ENCODE results near the gene AMH.

The AMH gene

DNA sequence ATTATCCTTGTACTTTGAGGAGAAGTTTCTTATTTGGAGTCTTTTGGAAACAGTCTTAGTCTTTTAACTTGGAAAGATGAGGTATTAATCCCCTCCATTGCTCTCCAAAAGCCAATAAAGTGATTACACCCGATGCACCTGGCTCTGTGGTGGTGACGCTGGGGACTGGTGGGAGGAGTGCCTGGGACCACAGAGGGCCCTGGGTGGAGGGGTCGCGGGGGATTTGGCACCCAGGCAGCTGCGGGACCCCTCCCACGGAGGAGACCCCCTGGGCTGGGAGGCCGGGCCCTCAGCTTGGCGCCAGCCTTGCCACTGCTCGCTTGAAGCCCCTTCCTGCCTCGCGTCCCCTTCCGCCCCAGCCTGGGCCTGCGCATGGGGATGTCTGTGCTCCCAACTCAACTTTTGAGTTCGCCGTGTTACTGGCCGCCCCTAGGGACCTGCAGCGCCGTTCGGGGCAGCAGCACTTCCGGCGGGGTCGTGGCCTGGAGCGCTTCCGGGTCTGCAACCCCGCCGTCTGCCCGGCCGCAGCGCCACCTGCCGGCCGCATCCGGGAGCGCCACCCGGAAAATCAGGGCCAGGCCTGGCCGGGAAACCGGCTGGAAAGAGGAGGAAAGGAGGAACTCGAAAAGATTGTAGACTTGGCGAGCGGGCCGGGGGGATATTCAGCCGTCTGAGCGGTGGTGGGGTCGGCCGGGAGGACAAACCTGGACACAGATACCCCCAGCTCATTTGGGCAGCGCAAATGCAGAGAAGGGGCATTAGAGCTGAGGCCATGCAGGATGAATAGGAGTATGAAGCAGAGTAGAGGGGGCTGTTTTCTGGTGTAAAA is 24.4 kb downstream of the AMH start (continued):
- TF ChIP-seq, protein P1, sequence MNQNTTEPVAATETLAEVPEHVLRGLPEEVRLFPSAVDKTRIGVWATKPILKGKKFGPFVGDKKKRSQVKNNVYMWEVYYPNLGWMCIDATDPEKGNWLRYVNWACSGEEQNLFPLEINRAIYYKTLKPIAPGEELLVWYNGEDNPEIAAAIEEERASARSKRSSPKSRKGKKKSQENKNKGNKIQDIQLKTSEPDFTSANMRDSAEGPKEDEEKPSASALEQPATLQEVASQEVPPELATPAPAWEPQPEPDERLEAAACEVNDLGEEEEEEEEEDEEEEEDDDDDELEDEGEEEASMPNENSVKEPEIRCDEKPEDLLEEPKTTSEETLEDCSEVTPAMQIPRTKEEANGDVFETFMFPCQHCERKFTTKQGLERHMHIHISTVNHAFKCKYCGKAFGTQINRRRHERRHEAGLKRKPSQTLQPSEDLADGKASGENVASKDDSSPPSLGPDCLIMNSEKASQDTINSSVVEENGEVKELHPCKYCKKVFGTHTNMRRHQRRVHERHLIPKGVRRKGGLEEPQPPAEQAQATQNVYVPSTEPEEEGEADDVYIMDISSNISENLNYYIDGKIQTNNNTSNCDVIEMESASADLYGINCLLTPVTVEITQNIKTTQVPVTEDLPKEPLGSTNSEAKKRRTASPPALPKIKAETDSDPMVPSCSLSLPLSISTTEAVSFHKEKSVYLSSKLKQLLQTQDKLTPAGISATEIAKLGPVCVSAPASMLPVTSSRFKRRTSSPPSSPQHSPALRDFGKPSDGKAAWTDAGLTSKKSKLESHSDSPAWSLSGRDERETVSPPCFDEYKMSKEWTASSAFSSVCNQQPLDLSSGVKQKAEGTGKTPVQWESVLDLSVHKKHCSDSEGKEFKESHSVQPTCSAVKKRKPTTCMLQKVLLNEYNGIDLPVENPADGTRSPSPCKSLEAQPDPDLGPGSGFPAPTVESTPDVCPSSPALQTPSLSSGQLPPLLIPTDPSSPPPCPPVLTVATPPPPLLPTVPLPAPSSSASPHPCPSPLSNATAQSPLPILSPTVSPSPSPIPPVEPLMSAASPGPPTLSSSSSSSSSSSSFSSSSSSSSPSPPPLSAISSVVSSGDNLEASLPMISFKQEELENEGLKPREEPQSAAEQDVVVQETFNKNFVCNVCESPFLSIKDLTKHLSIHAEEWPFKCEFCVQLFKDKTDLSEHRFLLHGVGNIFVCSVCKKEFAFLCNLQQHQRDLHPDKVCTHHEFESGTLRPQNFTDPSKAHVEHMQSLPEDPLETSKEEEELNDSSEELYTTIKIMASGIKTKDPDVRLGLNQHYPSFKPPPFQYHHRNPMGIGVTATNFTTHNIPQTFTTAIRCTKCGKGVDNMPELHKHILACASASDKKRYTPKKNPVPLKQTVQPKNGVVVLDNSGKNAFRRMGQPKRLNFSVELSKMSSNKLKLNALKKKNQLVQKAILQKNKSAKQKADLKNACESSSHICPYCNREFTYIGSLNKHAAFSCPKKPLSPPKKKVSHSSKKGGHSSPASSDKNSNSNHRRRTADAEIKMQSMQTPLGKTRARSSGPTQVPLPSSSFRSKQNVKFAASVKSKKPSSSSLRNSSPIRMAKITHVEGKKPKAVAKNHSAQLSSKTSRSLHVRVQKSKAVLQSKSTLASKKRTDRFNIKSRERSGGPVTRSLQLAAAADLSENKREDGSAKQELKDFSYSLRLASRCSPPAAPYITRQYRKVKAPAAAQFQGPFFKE (tag by site-specific recombination; IDR thresholded peaks at IDR 0.05; ENCODE audit: borderline replicate concordance), result no peak
- TF ChIP-seq ZNF76 (tag by site-specific recombination; IDR thresholded peaks at IDR 0.05; ENCODE audit: borderline replicate concordance, low read depth), result peak; percentile 85
- peak; percentile 62; the same call in 1 of the 2 replicates for TF ChIP-seq IKZF3 (tag by site-specific recombination; IDR thresholded peaks at IDR 0.05)
- TF ChIP-seq ZNF335 (tag by site-specific recombination; conservative IDR thresholded peaks at IDR 0.05), result peak; percentile 83
- TF ChIP-seq ZNF221 (tag by site-specific recombination; IDR thresholded peaks at IDR 0.05; ENCODE audit: borderline replicate concordance), result no peak
- TF ChIP-seq ZNF132 (tag by site-specific recombination; IDR thresholded peaks at IDR 0.05; ENCODE audit: borderline replicate concordance), result no peak
- no peak for TF ChIP-seq ZNF677 (tag by site-specific recombination; IDR thresholded peaks at IDR 0.05)
- TF ChIP-seq, protein P2, sequence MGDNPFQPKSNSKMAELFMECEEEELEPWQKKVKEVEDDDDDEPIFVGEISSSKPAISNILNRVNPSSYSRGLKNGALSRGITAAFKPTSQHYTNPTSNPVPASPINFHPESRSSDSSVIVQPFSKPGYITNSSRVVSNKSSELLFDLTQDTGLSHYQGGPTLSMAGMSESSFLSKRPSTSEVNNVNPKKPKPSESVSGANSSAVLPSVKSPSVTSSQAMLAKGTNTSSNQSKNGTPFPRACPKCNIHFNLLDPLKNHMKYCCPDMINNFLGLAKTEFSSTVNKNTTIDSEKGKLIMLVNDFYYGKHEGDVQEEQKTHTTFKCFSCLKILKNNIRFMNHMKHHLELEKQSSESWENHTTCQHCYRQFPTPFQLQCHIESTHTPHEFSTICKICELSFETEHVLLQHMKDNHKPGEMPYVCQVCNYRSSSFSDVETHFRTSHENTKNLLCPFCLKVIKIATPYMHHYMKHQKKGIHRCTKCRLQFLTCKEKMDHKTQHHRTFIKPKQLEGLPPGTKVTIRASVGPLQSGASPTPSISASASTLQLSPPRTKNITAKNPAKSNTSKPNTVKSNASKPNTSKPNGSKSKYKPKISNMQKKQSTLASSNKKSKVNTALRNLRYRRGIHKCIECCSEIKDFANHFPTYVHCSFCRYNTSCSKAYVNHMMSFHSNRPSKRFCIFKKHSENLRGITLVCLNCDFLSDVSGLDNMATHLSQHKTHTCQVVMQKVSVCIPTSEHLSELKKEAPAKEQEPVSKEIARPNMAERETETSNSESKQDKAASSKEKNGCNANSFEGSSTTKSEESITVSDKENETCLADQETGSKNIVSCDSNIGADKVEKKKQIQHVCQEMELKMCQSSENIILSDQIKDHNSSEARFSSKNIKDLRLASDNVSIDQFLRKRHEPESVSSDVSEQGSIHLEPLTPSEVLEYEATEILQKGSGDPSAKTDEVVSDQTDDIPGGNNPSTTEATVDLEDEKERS (tag by site-specific recombination; IDR thresholded peaks at IDR 0.05), result no peak
- TF ChIP-seq ZBTB8A (tag by site-specific recombination; IDR thresholded peaks at IDR 0.05), result no peak
- peak; percentile 60; the same call in 1 of the 2 replicates for TF ChIP-seq ZNF394 (tag by site-specific recombination; IDR thresholded peaks at IDR 0.05; ENCODE audit: borderline replicate concordance)
- TF ChIP-seq ZNF266 (tag by site-specific recombination; IDR thresholded peaks at IDR 0.05; ENCODE audit: low read depth), result no peak
- TF ChIP-seq ZNF624 (tag by site-specific recombination; IDR thresholded peaks at IDR 0.05), result no peak
- no peak for TF ChIP-seq SALL2 (tag by site-specific recombination; IDR thresholded peaks at IDR 0.05; ENCODE audit: borderline replicate concordance)
- TF ChIP-seq, protein P3, sequence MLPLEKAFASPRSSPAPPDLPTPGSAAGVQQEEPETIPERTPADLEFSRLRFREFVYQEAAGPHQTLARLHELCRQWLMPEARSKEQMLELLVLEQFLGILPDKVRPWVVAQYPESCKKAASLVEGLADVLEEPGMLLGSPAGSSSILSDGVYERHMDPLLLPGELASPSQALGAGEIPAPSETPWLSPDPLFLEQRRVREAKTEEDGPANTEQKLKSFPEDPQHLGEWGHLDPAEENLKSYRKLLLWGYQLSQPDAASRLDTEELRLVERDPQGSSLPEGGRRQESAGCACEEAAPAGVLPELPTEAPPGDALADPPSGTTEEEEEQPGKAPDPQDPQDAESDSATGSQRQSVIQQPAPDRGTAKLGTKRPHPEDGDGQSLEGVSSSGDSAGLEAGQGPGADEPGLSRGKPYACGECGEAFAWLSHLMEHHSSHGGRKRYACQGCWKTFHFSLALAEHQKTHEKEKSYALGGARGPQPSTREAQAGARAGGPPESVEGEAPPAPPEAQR (tag by site-specific recombination; IDR thresholded peaks at IDR 0.05), result no peak
- peak; percentile 30; the same call in 1 of the 2 replicates for TF ChIP-seq ZNF341 (tag by site-specific recombination; IDR thresholded peaks at IDR 0.05; ENCODE audit: low read depth)
- TF ChIP-seq, protein P4, sequence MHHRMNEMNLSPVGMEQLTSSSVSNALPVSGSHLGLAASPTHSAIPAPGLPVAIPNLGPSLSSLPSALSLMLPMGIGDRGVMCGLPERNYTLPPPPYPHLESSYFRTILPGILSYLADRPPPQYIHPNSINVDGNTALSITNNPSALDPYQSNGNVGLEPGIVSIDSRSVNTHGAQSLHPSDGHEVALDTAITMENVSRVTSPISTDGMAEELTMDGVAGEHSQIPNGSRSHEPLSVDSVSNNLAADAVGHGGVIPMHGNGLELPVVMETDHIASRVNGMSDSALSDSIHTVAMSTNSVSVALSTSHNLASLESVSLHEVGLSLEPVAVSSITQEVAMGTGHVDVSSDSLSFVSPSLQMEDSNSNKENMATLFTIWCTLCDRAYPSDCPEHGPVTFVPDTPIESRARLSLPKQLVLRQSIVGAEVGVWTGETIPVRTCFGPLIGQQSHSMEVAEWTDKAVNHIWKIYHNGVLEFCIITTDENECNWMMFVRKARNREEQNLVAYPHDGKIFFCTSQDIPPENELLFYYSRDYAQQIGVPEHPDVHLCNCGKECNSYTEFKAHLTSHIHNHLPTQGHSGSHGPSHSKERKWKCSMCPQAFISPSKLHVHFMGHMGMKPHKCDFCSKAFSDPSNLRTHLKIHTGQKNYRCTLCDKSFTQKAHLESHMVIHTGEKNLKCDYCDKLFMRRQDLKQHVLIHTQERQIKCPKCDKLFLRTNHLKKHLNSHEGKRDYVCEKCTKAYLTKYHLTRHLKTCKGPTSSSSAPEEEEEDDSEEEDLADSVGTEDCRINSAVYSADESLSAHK (tag by site-specific recombination; IDR thresholded peaks at IDR 0.05), result no peak
- no peak; the same call in 1 of the 2 replicates for TF ChIP-seq REPIN1 (tag by site-specific recombination; IDR thresholded peaks at IDR 0.05; ENCODE audit: low read depth)
- TF ChIP-seq, protein P5, sequence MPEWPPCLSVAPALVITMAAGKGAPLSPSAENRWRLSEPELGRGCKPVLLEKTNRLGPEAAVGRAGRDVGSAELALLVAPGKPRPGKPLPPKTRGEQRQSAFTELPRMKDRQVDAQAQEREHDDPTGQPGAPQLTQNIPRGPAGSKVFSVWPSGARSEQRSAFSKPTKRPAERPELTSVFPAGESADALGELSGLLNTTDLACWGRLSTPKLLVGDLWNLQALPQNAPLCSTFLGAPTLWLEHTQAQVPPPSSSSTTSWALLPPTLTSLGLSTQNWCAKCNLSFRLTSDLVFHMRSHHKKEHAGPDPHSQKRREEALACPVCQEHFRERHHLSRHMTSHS (tag by site-specific recombination; IDR thresholded peaks at IDR 0.05), result no peak
- peak; percentile 45 for TF ChIP-seq WT1 (tag by site-specific recombination; IDR thresholded peaks at IDR 0.05)
- no peak for TF ChIP-seq ZNF169 (tag by site-specific recombination; IDR thresholded peaks at IDR 0.05)
- peak; percentile 47; the same call in 1 of the 2 replicates for TF ChIP-seq KLF7 (tag by site-specific recombination; IDR thresholded peaks at IDR 0.05; ENCODE audit: borderline replicate concordance)
- TF ChIP-seq HOXA7 (CRISPR knock-in tag; IDR thresholded peaks at IDR 0.05; ENCODE audit: borderline replicate concordance), result no peak

Measured in HEK293 (cell line).